HEK293T (cell line): ENCODE results near the gene GMPR2.

Experiments
- BHLHE40 ChIP-seq: fragments of 450-650 bp; IDR thresholded peaks from 2 replicates; pipeline ENCODE4 v1.6.1; 2016; ENCODE audit warnings: mild to moderate bottlenecking, moderate library complexity, borderline replicate concordance
- ELF4 ChIP-seq: fragments of 450-650 bp; IDR thresholded peaks from 2 replicates; pipeline ENCODE4 v1.6.1; 2017; ENCODE audit warnings: antibody characterized with exemption
- FOXA1 ChIP-seq: fragments of 450-650 bp; IDR thresholded peaks from 2 replicates; pipeline ENCODE4 v1.6.1; 2016; ENCODE audit warnings: mild to moderate bottlenecking
- FOXK2 ChIP-seq: fragments of 450-650 bp; IDR thresholded peaks from 2 replicates; pipeline ENCODE4 v1.6.1; 2016; ENCODE audit warnings: mild to moderate bottlenecking
- SUZ12 ChIP-seq: fragments of 450-650 bp; IDR thresholded peaks from 2 replicates; pipeline ENCODE4 v1.6.1; 2016; ENCODE audit warnings: mild to moderate bottlenecking
- TF ChIP-seq, protein P1 (sequence below): fragments of 450-650 bp; IDR thresholded peaks from 2 replicates; pipeline ENCODE4 v1.6.1; 2016

DNA sequence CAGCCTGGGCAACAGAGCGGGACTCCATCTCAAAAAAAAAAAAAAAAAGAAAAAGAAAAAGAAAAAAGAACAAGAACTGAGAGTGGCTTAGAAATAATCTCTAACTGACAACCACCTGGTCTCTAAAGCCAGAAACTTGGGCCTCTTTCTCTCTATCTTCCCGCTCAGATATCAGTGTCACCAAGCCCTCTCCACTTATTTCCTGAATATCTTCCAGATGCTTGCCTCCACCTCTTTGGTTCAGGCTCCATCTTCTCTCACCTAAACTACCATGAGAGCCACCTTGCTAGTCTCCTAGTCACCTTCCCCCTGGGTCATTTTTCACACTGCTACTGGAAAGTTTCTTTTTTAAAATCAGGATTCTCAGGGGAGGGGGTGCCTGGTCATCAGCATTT is 35.7 kb upstream of the GMPR2 start:
- TF ChIP-seq FOXK2 = no peak
- no peak for TF ChIP-seq BHLHE40
- TF ChIP-seq, protein P1, sequence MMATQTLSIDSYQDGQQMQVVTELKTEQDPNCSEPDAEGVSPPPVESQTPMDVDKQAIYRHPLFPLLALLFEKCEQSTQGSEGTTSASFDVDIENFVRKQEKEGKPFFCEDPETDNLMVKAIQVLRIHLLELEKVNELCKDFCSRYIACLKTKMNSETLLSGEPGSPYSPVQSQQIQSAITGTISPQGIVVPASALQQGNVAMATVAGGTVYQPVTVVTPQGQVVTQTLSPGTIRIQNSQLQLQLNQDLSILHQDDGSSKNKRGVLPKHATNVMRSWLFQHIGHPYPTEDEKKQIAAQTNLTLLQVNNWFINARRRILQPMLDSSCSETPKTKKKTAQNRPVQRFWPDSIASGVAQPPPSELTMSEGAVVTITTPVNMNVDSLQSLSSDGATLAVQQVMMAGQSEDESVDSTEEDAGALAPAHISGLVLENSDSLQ = no peak
- no peak for TF ChIP-seq SUZ12
- TF ChIP-seq FOXA1 = no peak
- TF ChIP-seq ELF4 = no peak
